Purkinje cell (primary cell): ENCODE data around the gene CASP6. TPM values are rescaled to one million over a fixed set of nuclear protein-coding genes. Genes with fewer than 3 reads are reported as not detected.

Experiments used
- polyA plus RNA-seq: library from polyadenylated mRNA; unstranded; fragments of >200 nt; fragmentation: Nextera tagmentation; gene quantifications from 2 replicates; pipeline ENCODE4 v1.2.1, GENCODE V29; 2014

Gene CASP6
- 6.1 TPM in 1 of 2 replicates, not detected in the other for polyA plus RNA-seq

GRCh38 chr4:109702950-109703663, at the start of gene CASP6:
TSS of gene CASP6 (minus strand) at chr4:109703445. CDS start at chr4:109703395, 50 bp downstream.

GRCh38 chr4:109729718-109730618, 26.7 kb upstream of the CASP6 start, which contains the start of gene PLA2G12A:
TSS of gene PLA2G12A (minus strand) at chr4:109730070. CDS start at chr4:109729809, 261 bp downstream.

Other genes starting within 250 kb of the CASP6 start
- 2.2 and 3.6 TPM in 2 replicates for gene MCUB, start 143.2 kb downstream of the CASP6 start, polyA plus RNA-seq
- gene PLA2G12A, start 26.6 kb upstream of the CASP6 start, polyA plus RNA-seq: 25.7 and 39.9 TPM in 2 replicates
- not detected in 2 replicates for gene CFI, start 98.6 kb upstream of the CASP6 start, polyA plus RNA-seq
- gene GAR1, start 112.3 kb upstream of the CASP6 start, polyA plus RNA-seq: 5.6 and 6.5 TPM in 2 replicates
- gene RRH, start 124.5 kb upstream of the CASP6 start, polyA plus RNA-seq: 0.38 and 0.89 TPM in 2 replicates
- 0.08 and 0.54 TPM in 2 replicates for gene LRIT3, start 144.7 kb upstream of the CASP6 start, polyA plus RNA-seq
- gene EGF, start 209.4 kb upstream of the CASP6 start, polyA plus RNA-seq: not detected in 2 replicates